ENCODE data around the gene CPXM1. TPM values are rescaled to one million over a fixed set of nuclear protein-coding genes. Genes with fewer than 3 reads are reported as not detected.

Gene CPXM1
- total and polyA plus RNA-seq, 5 experiments from 2014 or later, result 0.27 to 0.56 (median 0.35) TPM; not detected in 1

DNA sequence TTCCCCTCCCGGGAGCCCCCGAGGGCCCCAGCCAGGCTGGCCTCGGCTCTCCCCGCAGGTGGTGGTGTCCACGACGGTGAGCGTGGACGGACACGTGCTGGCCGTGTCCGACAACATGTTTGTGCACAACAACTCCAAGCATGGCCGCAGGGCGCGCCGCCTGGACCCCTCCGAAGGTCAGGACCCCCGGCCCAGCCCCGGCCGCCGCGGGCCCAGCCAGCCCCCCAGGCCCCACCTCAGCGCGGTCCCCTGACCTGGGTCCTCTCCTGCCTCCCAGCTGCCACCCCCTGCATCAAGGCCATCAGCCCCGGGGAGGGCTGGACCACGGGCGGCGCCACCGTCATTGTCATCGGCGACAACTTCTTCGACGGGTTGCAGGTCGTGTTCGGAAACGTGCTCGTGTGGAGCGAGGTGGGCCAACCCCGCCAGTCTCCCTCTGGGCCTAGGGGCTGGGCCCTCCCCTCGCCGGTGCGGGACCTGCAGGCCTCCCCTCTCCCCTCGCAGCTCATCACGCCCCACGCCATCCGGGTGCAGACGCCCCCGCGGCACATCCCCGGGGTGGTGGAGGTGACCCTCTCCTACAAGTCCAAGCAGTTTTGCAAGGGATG, 51.0 kb downstream of the CPXM1 start:
- Mint-ChIP-seq H3K4me3 (no peak overlapping the region), H3K27me3 (peaks cover 0 to 6% (median 0%) of the 10 kb centered on the region in 5 donors), H3K36me3 (no peaks in the 10 kb centered on the region), H3K9me3 (no peaks in the 10 kb centered on the region), H3K4me1 (peaks cover 9 to 36% (median 27%) of the 10 kb centered on the region in 4 donors), H3K27ac (no peak overlapping the region)
- DNase-seq (no peak), ATAC-seq (no peak)
- POLR2A ChIA-PET, result interaction anchor here (2.0 kb wide), 1 partner anchor 20 kb away, joined by 9 read pairs; no protein-coding TSS in a partner anchor

DNA sequence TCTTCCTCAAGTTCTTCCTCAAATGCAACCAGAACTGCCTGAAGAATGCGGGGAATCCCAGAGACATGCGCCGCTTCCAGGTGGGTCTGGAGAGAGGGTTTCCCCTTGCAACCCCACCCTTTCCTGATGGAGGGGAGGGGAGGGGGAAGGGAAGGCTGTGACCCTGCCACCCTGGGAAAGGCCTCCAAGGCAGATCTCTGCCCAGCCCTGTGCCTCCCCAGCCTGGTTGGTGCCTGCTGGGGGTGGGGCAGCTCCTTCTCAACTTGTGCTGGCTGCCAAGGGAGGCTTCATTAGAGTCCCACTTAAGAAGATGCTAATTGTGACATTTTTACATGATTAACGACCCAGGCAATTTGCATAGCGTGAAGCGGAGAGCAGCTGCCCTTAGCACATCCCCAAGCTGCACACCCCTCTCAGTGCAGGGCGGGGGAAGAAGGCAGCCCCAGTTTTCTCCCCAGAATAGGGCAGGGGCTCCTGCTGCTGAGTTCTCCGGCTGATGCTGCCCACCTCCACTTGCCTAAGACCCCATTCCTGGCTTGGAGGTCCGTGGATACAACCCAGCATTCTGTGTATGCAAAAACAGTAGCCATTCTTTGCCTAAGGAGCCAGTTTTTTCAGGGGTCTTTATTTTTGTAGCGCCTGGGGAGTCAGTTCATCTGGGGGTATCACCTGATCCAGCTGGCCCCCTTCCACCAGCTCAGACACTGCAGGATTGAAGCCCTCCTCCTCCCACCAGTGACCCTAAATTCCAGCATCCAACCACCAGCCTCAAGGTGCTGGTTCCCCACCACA, 51.7 kb downstream of the CPXM1 start:
- Mint-ChIP-seq H3K36me3 (no peaks in the 10 kb centered on the region), H3K27me3 (peaks cover 0 to 6% (median 0%) of the 10 kb centered on the region in 5 donors), H3K27ac (peak overlapping the region in 1 of 10 donors; percentile 3), H3K4me1 (peaks cover 9 to 33% (median 24%) of the 10 kb centered on the region in 4 donors), H3K4me3 (no peak overlapping the region), H3K9me3 (no peaks in the 10 kb centered on the region)
- POLR2A ChIA-PET, result no interaction called here
- ATAC-seq (no peak), DNase-seq (peak in 1 of 10 donors; percentile 14)

DNA sequence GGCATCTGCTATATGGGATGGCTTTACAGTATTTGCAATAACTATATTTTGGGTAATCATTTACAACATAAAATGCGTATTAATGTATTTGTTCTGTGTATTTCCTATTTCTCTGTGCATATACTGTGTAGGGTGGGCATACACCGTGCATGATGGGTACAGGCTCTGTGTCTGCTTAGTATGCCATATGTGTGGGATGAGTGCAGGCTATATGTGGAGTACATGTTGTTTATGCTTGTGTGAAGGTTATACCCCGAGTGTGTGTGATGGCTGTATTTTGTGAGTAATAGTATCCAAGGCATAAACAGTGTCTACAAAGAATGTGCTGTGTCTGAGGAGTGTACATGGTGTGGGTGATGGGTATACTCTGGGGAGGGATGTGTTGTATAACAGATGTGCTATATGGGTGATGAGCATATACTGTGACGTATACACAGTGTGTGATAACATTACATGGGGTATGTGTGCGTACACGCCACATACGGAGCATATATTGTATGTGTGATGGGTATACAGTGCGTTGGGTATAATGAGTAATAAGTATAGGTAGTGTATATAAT, 52.7 kb downstream of the CPXM1 start:
- H3K4me3 Mint-ChIP-seq, result no peak overlapping the region
- no peaks in the 10 kb centered on the region for H3K9me3 Mint-ChIP-seq
- peaks cover 0 to 4% (median 0%) of the 10 kb centered on the region in 5 donors for H3K27me3 Mint-ChIP-seq
- POLR2A ChIA-PET, result no interaction called here
- no peaks in the 10 kb centered on the region for H3K36me3 Mint-ChIP-seq
- no peak for ATAC-seq
- peaks cover 12 to 31% (median 22%) of the 10 kb centered on the region in 4 donors for H3K4me1 Mint-ChIP-seq
- H3K27ac Mint-ChIP-seq, result peak overlapping the region in 3 of 10 donors; percentile 1 to 18 (median 1)
- no peak for DNase-seq

DNA sequence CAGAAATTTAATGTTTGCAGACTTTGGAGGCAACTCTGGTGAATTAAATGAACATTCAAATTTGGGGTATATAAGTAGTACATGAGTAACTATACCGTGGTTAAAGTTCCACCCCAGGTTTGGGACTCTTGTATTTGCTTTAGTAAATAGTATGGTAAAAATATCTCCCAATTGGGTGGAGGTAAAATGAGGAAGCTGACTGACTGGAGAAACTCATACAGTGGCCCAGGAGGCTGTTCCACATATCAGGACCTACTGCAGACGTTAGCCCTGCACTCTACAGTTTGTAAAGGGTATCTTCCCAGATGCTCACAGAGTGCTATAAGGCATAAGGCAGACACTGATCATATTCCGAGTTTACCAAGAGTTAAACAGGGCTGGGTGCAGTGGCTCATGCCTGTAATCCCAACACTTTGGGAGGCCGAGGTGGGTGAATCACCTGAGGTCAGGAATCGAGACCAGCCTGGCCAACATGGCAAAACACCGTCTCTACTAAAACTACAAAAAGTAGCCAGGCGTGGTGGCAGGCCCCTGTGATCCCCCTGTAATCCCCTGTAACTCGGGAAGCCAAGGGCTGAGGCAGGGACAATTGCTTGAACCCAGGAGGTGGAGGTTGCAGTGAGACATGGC, 53.7 kb downstream of the CPXM1 start:
- peaks cover 16 to 38% (median 30%) of the 10 kb centered on the region in 4 donors for H3K4me1 Mint-ChIP-seq
- ATAC-seq, result no peak
- no peak for DNase-seq
- H3K9me3 Mint-ChIP-seq, result no peaks in the 10 kb centered on the region
- H3K36me3 Mint-ChIP-seq, result no peaks in the 10 kb centered on the region
- POLR2A ChIA-PET, result no interaction called here
- peak overlapping the region in 6 of 10 donors; percentile 36 to 82 (median 54) for H3K27ac Mint-ChIP-seq
- H3K27me3 Mint-ChIP-seq, result peaks cover 0 to 4% (median 0%) of the 10 kb centered on the region in 5 donors
- H3K4me3 Mint-ChIP-seq, result no peak overlapping the region

GRCh38 chr20:2745936-2746635, 54.3 kb downstream of the CPXM1 start:
- Mint-ChIP-seq H3K9me3 (no peaks in the 10 kb centered on the region), H3K27ac (peak overlapping the region in 7 of 10 donors; percentile 21 to 82 (median 49)), H3K4me3 (no peak overlapping the region), H3K4me1 (peaks cover 21 to 42% (median 33%) of the 10 kb centered on the region in 4 donors), H3K36me3 (no peaks in the 10 kb centered on the region), H3K27me3 (peaks cover 0 to 4% (median 0%) of the 10 kb centered on the region in 5 donors)
- POLR2A ChIA-PET, result interaction anchor here (1.0 kb wide), 1 partner anchor 82 kb away, joined by 10 read pairs; no protein-coding TSS in a partner anchor
- DNase-seq, result no peak
- no peak for ATAC-seq

DNA sequence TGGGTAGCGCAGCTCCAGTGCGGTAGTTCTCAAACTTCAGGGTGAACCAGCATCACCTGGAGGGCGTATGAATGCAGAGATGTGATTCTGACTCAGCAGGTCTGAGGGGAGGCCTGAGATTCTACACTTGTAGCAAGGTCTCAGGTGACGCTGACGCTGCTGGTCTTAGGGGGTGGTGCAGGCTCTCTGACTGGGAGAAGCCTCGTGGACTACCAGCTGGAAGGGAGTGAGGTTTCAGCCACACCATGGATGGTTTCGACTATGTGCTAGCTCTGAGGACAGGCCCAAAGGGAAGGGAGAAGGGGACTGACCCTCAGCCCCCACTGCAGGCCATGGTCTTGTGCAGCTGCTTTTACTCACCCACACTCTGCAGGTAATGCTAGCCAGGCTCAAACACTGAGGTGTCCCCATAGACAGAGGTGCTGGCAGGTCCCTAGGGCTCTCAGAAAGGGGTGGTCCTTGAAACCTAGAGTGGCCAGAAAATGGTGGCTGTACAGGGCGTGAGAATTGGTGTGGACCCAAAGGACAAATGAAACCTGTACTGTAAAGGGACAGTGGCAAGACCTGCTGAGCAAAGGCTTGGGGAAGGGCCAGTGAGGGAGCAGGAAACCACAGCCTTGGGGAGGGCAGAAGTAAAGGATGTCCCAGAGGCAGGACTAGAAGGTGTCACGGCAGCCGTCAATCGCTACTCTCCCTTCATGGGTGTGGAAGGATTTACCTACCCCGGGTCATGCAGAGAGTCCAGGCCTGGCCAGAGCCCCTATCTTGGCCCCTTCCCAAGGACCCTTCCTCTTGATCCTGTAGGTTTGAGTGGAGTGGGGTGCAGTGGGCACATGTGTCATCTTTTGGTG, 55.1 kb downstream of the CPXM1 start:
- ATAC-seq (no peak), DNase-seq (no peak)
- Mint-ChIP-seq H3K27me3 (peaks cover 0 to 4% (median 0%) of the 10 kb centered on the region in 5 donors), H3K36me3 (no peaks in the 10 kb centered on the region), H3K4me1 (peaks cover 26 to 42% (median 35%) of the 10 kb centered on the region in 4 donors), H3K27ac (peak overlapping the region in 5 of 10 donors; percentile 15 to 56 (median 40)), H3K9me3 (no peaks in the 10 kb centered on the region), H3K4me3 (no peak overlapping the region)
- POLR2A ChIA-PET, result interaction anchor here (0.5 to 2.4 kb wide), 4 partner anchors 27 to 284 kb away, joined by 3 to 10 read pairs (median 6); no protein-coding TSS in a partner anchor

Other genes starting within 250 kb of the CPXM1 start
- gene NOP56, start 148.0 kb downstream of the CPXM1 start, total RNA-seq, result 100 to 1,000 TPM; 271 to 279 TPM
- 100 to 1,000 TPM in 2 of 3 donors, 10 to 100 TPM in 1; 72.3 to 115 (median 107) TPM for gene NOP56, start 148.0 kb downstream of the CPXM1 start, polyA plus RNA-seq
- gene IDH3B, start 136.4 kb downstream of the CPXM1 start, total RNA-seq, result 100 to 1,000 TPM; 121 to 126 TPM
- 100 to 1,000 TPM in 2 of 3 donors, 10 to 100 TPM in 1; 95.6 to 126 (median 115) TPM for gene IDH3B, start 136.4 kb downstream of the CPXM1 start, polyA plus RNA-seq
- 10 to 100 TPM; 14.3 to 14.9 TPM for gene EBF4, start 107.8 kb downstream of the CPXM1 start, total RNA-seq
- gene EBF4, start 107.8 kb downstream of the CPXM1 start, polyA plus RNA-seq, result 1 to 10 TPM in 1 of 3 donors, under 1 TPM in 2; 0.37 to 2.2 (median 0.88) TPM
- not detected for gene C20orf141, start 14.4 kb upstream of the CPXM1 start, total RNA-seq
- gene C20orf141, start 14.4 kb upstream of the CPXM1 start, polyA plus RNA-seq, result not detected
- gene TMEM239, start 15.7 kb upstream of the CPXM1 start, total RNA-seq, result not detected
- not detected for gene TMEM239, start 15.7 kb upstream of the CPXM1 start, polyA plus RNA-seq
- 100 to 1,000 TPM in 1 of 2 experiments, 10 to 100 TPM in 1; 89.5 to 101 TPM for gene PCED1A, start 40.0 kb upstream of the CPXM1 start, total RNA-seq
- gene PCED1A, start 40.0 kb upstream of the CPXM1 start, polyA plus RNA-seq, result 10 to 100 TPM; 21.9 to 29.6 (median 23.6) TPM
- gene VPS16, start 40.1 kb upstream of the CPXM1 start, total RNA-seq, result 10 to 100 TPM; 57.6 to 57.8 TPM
- gene VPS16, start 40.1 kb upstream of the CPXM1 start, polyA plus RNA-seq, result 10 to 100 TPM; 34.6 to 40.6 (median 39.3) TPM
- 100 to 1,000 TPM in 1 of 2 experiments, 10 to 100 TPM in 1; 90.1 to 106 TPM for gene PTPRA, start 72.9 kb upstream of the CPXM1 start, total RNA-seq
- gene PTPRA, start 72.9 kb upstream of the CPXM1 start, polyA plus RNA-seq, result 10 to 100 TPM; 24.6 to 51.4 (median 30.8) TPM
- gene GNRH2, start 243.0 kb upstream of the CPXM1 start, total RNA-seq, result 1 to 10 TPM; 1.5 to 1.9 TPM
- gene GNRH2, start 243.0 kb upstream of the CPXM1 start, polyA plus RNA-seq, result not detected
- 10 to 100 TPM; 27.6 to 28.4 TPM for gene MRPS26, start 245.4 kb upstream of the CPXM1 start, total RNA-seq
- 10 to 100 TPM; 59.2 to 81.8 (median 75.6) TPM for gene MRPS26, start 245.4 kb upstream of the CPXM1 start, polyA plus RNA-seq